HG03439 (cell line): ENCODE measurements around the gene MCRIP1.
"Not testable (repeated sequence)": the region's sequence is repeated elsewhere in the genome, so short reads cannot be mapped to it uniquely, and the experiment has no call there.

Source experiments
- ATAC-seq: cut with Tn5 transposase; IDR thresholded peaks from one replicate; pipeline ENCODE4 v1.9.1; 2021; ENCODE audit warnings: mild to moderate bottlenecking, moderate library complexity; ENCODE audit not compliant: unreplicated experiment

Gene MCRIP1

DNA sequence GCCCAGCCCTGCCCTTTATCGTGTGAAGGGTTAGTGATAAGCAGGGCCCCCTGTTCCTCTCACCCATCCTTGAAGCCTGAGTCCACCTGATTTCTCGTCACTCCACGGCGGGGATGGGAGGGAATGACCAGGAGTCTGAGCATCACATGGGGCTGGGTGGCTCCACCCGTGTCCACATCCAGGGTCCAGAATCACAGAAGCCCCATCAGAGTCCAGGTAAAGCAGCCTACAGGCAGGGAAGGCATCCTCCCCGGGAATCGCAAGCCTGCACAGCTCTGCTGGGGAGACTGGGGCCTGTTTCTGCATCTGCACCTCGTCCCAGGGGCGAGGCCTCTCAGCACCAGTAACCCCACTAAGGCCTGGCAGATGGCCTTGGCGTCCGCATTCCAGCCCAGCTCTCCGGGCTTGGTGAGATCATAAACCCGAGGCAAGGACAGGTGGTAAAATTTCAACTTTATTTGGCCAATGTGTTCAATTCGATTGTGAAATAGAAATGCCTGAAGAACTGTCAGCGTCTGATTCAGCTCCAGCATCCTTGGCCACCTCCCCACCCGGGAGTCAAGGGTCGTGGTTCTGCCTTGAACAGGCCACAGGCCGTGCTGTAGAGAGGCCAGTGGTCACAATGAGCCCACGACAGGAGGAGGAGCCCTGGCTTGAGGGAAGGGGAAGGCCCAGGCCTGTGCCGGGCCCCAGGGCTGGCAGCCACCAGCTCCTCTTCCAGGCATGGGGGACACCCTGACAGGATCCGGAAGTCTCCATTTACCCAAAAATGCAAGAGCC is 9.8 kb upstream of the MCRIP1 start:
- ATAC-seq, result no peak

DNA sequence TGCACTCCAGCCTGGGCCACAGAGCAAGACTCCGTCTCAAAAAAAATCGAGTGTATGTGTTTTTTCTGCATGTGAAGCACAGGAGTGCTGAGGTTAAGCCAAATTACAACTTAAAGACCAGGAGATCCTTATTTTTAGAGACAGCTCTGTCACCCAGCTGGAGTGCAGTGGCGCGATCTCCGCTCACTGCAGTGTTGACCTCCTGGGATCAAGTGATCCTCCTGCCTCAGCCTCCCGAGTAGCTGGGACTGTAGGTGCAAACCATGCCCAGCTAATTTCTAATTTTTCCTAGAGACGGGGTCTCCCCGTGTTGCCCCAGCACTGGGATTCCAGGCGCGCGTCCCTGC is 9.3 kb upstream of the MCRIP1 start:
- ATAC-seq, result no peak

DNA sequence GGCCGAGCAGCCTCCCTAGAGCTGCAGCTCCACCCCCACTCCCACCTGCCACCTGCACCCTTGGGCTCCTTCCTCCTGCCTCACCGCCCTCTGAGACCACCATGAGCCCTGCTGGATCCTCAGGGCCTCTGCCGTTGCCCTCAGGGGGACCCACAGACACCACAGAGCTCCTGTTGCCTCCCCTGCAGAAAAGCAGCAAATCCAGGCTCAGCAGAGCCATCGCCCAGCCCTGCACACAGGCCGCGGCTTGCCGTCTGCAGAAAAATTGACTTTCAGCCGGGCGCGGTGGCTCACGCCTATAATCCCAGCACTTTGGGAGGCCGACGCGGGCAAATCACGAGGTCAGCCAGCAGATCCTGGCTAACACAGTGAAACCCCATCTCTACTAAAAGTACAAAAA is 8.8 kb upstream of the MCRIP1 start:
- ATAC-seq, result no peak

DNA sequence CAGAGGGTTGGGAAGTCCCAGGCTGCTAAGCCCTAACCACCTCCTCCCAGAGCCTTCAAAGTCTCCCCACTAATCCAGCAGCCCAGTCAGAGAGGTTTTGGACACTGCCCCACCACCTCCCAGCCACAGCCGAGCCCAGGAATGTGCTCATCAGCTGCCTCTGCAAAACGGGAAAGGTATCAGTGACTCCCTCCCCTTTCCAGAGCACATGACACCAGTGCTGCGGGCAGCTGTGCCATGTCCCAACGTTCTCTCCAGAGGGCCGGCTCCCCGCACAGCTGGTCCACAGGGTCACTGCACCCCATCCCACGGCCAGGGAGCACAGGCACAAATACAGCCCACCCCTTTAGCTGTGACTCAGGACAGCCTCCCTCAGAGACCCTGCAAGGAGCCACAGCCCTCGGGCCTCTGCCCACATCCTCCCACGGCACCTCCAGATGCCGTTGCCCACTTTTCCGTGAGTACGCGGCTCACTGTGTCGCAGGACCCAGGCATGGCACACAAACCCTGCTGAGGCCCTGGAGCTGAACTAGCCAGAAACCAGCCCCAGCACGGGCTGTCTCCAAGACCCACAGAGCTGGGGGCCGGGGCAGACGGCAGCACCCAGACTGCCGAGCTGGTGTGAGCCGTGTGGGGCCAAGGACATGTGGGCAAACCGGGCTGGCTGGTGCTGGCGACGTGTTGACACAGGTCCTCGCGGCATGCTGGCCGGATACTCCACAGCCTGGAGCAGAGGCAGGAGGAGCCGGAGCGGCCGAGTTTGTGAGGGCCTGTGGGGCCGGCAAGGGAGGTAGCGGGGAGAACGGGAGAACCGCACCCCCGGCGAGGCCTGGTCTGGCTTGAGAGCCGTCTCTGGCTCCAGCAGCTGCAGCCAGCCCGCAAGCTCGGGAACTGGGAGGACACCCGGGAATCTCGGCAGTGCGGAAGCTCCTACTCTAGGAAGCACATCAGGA is 8.0 kb upstream of the MCRIP1 start:
- no peak for ATAC-seq

DNA sequence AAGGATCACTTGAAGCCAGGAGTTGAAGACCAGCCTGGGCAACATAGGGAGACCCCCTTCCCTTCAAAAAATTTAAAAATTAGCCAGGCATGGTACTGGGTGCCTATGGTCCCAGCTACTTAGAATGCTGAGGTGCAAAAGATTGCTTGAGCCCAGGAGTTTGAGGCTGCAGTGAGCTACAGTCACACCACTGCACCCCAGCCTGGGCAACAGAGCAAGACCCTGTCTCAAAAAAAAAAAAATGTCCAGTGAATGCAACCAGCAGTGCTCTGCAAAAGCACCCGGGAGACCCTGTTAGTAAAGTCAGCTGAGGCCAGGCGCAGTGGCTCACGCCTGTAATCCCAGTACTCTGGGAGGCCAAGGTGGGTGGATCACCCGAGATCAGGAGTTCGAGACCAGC is 7.0 kb upstream of the MCRIP1 start:
- ATAC-seq, result not testable (repeated sequence)

DNA sequence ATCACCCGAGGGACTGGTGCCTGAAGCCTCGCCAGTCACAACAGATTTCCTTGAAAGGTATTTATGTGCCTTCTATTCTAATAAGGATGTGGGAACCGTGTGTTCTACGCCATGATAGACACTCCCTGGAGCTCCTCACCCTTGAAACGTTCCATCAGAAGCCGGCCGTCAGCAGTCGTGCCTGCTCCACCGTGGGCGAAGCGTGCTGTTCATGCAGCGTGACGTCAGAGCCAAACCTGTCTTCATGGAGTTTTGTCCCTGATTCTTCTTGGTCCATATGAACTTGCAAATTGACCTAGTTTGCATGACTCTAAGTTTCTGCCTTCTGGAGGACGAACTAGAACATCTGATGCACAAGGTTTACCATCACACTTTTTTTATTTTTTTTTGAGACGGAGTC is 6.2 kb upstream of the MCRIP1 start:
- ATAC-seq, result no peak

DNA sequence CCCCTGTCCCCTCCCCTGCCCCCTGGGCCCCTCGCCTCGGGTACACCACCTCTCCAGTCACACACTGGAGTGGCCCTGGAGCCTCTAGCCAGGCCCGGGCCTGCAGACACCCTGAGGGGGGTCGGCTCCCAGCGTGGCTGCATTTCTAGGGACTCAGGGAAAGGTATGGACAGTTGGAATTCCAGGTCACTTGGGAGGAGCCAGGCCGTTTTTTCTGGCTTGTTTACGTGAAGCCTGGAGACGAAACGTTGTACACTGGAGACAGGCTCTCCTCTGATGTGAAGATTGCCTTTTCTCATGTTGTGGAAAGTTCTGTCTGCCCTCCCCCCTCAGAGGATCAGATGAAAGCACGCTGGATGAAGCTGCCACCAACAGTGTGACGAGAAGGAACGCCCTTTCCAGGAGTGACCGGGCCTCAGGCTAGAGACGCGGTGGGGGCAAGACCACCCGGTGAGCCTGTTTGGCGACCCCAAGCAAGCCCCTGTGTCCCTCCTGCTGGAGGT is 5.7 kb upstream of the MCRIP1 start:
- ATAC-seq, result no peak

DNA sequence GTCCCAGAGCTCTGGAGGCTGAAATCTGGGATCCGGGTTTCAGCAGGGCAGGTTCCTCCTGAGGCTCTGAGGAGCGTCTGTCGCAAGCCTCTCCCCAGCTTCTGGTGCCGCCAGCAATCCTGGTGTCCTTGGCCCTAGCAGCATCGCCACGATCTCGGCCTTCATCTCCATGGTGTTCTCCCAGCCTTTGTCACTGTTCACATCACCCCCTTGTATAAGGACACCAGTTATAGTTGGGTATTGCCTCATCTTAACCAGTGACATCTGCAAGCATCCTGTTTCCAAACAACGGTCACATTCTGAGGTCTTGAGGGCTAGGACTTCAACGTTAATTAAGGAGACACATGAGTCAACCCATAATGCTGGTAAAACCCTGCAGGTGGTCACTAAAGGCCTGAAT is 4.5 kb upstream of the MCRIP1 start:
- no peak for ATAC-seq

DNA sequence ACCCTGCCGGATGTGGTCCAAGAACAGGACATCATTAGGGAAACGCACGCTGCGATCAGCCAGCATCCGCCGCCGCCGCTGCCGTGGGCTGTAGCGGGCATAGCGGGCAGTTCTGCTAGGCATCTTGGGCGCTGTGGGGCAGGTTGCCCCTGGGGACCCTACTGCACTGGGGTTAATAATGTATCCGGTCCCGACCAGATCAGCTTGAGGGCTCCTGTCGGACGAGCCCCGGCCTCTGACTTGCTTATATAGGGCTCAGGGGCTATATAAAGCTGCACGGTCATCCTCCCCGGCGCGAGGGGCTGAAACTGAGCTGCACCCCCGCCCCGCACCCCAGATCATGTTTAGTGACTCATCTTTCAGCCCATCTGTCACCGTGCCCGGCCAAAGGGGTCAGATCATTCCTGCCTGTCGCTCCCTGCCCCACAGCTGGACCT is 1.8 kb upstream of the MCRIP1 start, which contains the start of gene PPP1R27:
Gene PPP1R27 (minus strand): TSS at position 220 of the 437 bp plus-strand sequence. CDS start 97 bp downstream, at position 123.
- ATAC-seq, result no peak

DNA sequence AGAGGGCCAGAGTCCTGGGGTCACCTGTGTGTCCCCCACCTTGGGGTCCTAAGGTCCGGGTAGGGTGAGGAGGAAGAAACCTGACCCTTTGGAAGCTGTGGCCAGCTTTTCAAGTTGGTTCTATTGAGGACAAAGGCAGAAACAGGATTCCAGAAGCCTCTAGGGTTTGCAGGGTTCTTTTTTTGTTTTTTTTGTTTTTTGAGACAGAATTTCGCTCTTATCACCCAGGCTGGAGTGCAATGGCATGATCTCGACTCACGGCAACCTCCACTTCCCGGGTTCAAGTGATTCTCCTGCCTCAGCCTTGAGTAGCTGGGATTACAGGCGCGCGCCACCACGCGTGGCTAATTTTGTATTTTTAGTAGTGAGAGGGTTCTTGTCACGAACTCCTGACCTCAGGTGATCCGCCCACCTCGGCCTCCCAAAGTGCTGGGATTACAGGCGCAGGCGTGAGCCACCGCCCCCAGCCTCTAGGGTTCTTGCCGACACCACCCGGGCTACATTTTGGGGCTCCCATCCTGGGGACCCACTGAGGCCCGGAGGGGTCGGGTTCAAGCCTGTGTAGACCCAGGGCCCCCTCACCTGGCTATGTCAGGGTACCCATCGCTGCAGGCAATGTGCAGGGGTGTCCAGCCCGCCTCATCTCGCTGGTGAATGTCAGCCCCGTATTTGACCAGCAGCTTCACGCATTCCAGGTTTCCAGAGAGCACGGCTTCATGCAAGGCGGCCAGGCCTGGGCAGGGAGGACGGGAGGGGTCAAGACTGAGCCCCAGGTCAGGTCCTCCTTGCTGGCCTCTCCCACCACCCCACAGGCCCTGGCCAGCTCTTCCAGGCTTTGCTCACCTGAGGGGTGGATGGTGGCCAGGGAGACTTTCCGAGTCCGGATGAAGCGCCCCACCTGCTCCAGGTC is 1.1 kb upstream of the MCRIP1 start:
- no peak for ATAC-seq

DNA sequence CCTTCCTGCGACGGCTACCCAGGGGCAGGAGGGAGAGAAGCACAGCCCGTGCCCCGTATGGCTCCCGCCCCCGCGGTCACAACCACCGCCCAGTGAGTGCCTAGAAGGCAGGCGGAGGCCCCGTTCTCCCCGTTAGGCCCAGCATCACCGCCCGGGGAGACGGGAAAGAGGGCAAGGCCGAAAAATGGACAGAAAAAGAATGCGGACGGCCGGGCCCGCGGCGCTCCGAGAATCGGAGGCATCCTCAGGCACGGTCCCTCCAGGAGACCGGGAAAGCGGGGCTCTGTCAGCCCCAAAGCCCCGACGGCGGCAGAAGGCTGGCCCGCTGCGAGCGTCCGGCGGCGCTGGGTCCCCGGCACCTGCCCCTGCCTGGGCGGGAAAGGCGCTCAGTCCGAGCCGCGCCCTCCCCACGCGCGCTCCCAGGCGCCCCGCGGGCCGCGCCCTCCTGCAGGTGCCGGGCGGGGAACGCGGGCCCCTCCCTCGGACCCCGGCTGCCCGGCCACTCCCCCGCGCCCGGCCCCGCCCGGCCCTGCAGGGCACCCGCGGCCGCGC is 407 bp downstream of the MCRIP1 start:
- peak; percentile 24 for ATAC-seq

DNA sequence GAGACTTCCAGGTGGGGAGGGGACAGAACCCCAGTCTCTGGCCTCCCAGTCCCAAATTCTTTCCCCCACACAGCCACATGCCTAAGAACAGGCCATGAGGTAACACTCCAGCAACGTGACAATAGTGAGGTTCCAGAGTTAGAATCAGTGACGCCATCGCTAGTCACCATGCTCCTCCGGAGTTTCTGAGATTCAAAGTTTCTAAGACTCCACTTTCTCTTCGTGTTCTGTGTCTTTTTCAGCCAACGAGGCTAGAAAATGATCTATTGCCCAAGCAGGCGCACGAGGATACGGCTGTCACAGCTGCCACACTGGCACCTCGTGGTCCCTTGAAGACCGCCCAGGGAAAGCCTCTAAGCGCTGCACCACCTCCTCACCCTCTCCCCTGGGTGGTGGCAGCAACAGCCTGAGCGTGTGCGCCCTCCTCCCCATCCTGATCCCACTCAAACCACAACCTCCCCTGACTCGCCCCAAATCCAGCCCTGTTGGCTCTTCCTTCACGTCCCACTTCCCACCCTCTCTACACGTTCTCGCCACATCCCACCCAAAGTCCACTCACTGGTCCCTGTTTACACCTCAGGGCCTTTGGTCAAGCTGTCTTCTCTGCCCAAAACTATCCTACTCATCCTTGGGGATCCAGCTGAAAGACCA is 1.0 kb downstream of the MCRIP1 start:
- peak; percentile 0 for ATAC-seq

DNA sequence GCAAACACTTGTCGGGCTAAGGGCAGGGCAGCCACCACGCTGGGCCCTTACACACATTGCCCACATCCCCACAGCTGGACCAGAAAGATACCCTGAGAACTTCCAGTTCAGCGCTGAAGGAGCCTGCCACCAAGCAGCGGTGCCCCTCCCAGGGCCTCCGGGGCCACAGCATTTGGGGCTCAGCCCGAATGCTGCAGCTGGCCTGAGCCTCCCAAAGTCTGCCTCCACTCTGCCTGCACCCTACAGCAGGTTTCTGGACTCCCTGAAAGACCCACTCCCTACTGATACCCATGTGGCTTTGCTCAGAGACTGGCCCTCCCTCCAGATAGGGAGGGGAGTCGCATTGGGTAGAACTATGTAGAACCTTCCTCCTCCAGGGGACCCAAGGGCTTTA is 1.5 kb downstream of the MCRIP1 start:
- ATAC-seq, result no peak

DNA sequence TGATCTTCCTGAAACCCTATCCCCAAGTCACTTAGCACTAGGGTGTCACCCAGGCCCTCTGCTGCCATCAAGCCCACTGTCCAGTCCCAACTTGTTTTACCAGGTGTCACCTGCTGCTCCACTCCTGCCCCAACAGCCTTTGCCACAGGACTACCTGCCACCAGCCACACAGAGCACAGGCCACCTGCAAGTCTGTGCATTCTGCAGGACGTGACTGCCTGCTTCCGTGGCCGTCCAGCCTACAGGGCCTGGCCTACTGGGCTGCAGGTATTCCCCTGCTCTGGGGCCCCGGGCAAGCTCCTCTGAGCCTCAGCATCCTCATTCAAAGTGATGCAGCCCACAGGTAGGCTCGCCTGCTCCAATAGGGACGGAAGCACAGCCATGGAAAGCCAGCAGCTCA is 3.2 kb downstream of the MCRIP1 start:
- no peak for ATAC-seq

DNA sequence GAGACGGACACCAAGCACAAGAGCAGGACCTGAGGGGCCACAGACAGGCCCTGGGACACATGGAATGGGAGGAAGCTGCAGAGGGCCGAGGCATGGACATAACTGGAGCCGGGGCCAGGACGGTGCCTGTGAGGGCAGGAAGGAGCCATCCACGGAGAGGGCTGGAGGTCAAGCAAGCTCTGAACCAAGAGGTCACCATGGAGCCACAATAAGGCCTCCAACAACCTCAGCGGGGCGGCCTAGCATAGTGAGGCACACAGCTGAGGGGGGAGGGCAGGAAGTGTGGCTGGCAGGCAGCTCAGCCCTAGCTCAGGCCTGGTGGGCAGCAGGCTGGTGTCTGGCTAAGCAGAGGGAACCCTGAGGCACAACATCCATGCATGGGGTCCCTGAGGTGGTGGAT is 4.4 kb downstream of the MCRIP1 start:
- no peak for ATAC-seq

DNA sequence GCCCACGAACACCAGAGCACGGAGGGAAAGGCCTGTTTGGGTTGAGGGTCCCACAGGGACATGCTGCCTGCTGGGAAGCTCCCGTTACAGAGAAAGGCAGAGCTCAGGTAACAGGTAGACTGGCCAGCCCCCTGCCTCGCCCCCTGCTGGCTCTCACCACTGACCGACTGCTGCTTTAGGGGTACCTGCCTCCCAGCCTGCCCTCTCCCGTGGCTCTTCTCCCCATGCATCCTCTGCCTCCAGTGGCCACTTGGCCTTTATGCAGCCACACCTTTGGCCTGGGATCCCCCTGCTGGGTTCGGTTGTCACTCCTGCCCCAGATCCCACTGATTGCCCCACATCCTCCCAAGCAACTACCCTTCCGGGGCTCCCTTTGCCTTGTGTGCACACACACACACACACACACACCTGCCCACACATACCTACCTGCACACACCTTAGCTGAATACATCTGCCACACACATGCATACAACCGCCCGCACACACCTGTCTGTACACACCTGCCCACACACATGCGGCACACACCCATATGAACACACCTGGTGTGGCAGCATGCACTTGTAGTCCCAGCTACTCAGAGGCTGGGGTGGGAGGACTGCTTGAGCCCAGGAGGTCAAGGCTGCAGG is 7.1 kb downstream of the MCRIP1 start:
- no peak for ATAC-seq

DNA sequence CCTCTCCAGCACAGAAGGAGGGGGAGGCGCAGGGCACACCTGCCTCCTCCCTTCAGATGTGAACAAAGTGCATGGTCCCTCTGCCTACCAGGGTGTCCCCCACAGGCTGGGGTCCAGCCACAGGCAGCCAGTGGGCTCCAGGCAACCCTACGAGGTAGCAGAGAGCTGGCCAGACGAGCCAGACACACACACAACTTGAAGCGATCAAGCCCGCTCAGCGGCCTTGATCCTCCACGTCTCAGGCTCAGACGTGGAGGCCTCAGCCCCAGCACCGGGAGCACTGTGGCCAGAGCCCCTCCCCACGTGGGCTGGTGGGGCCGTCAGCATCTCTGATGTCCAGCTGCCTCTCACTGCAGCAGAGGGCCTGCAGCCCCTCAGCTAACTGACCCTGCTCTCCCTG is 8.5 kb downstream of the MCRIP1 start:
- no peak for ATAC-seq

DNA sequence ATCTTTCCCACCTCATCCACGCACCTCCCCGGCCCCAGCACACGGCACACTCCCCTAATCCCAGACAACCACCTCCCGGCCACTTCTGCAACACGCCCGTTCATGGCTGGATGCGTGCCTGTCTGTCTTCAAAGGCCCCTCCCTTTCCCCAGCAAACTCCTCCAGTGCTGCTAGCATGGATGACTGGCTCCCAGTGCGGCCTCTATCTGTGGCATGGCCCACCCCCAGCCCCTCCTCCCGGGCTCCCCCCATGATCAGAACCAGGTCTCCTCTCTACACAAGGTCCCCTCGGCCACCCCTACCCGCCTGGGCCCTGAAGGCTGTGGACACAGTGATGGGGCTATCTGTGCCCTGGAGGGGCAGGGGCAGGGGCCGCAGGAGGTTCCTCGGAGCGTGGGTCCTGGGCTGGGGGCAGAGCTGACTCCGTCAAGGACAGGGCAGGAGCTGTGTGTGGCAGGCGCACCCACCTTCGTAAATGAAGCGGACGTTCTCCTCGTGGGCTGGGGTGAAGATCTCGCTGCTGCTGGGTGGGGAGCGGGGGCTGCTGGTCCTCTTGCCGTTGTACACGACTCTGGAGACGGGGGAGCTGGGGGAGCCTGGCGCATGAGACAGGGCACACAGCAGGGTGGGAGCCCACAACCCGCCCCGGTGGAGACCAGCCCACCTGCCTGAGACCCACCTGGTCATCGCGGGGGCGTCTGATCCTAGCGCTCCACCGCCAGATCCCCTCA is 9.1 kb downstream of the MCRIP1 start:
- no peak for ATAC-seq
